Dermis blood vessel endothelial cell (primary cell): ENCODE measurements around the gene SPSB1. TPM values are rescaled to one million over a fixed set of nuclear protein-coding genes. Genes with fewer than 3 reads are reported as not detected.

Experiments
- DNase-seq: peaks from one replicate; pipeline ENCODE4 v3.0.0; 2010
- total RNA-seq: library from RNA; depleted of rRNA; stranded (reverse); fragments of >200 nt; gene quantifications from 2 replicates; pipeline ENCODE4 v1.2.3, GENCODE V29; 2014

The SPSB1 gene
- total RNA-seq, result 19.6 and 35.8 TPM in 2 replicates

DNA sequence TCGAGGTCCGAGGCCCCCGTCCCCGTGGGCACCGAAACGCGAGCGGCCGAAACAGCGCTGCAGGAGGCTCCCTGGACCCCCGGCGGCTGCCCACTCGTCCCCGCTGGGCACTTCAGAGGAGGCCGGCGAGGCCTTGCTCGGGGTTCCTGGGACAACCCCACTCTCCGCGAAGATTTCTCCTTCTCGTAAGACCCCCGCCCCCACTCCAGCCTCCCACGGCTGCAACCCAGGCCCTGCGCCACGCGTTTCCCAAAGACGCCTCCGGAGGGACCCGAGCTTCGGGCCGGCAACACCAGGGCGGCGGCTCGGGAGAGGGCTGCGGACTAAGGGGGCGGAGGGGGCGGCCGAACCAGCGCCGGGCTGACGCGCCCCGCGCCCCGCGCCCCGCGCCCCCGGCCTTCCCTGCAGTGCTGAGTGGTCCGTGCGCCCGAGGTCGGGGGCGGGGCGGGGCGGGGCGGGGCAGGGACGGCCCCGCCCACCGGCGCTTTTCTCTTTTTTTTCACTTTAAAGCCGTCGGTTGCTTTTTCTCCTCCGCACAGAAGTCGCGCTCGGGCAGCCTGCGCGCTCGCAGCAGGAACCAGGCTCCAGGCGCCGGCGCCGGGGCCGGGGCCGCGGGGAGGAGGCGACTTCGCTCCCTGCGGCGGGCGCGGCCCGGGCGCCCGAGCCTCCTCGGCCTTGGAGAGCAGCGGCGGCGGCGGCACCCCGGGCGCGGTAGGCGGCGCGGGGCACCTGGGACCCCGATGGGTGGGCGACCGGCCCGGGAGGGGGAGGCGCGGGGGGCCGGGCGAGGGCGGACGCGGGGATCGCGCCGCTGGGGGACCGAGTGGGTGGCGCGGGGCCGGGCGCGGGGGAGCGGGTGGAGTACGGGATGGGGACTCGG is at the start of gene SPSB1:
SPSB1 (plus strand) TSS at position 534 of the 880 bp plus-strand sequence. CDS start 62,998 bp downstream, outside the sequence.
- peak; percentile 83 for DNase-seq

GRCh38 chr1:9243066-9243739 is 49.5 kb upstream of the SPSB1 start:
- no peak for DNase-seq

- peak; percentile 51 for DNase-seq
Observed at GRCh38 chr1:9244501-9245229, 48.0 kb upstream of the SPSB1 start.

DNA sequence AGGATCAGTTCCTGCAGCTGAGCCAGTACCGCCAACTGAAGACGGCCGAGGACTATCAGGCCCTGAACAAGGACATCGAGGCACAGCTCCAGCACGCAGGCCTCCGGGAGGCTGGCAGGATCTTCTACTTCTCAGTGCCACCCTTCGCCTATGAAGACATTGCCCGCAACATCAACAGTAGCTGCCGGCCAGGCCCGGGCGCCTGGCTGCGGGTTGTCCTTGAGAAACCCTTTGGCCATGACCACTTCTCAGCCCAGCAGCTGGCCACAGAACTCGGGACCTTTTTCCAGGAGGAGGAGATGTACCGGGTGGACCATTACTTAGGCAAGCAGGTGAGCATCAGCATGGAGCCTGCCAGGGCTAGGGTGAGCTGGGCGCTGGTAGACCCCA is 47.5 kb upstream of the SPSB1 start:
- DNase-seq, result no peak

DNA sequence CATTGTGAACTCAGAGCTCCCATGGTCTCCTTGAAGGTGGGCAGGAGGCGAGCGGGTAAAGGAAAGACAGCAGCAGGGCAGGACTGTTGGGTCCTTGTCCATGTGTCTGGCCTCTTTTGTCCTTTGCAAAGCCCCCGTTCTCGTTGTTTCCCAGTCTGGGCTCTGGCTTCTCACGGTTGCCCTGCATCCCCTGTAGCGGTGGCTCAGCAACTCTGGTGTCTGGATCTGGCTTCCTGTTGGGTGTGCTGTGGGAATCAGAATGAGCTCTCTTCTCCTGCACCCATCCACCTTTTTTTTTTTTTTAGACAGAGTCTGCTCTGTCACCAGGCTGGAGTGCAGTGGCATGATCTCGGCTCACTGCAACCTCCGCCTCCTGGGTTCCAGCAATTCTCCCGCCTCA is 47.0 kb upstream of the SPSB1 start:
- no peak for DNase-seq

DNA sequence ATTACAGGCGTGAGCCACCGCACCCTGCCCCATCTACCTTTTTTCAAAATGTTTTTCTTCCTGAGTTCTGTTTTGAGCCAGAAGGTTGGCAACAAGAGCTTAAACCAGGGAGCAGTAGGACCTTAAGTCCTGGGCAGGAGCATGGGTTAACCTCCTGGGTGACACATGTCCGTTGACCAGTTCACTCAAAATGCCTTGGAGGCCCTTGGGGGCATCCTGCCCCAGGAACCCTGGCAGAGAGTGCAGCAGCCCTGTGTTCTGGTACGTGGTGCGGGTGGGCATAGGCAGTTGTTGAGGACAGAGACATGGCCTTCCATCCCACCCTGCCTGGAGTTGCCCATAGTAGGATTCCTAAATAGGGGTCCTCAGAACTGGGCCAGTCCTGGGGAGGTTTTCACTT is 46.5 kb upstream of the SPSB1 start:
- DNase-seq, result no peak

DNA sequence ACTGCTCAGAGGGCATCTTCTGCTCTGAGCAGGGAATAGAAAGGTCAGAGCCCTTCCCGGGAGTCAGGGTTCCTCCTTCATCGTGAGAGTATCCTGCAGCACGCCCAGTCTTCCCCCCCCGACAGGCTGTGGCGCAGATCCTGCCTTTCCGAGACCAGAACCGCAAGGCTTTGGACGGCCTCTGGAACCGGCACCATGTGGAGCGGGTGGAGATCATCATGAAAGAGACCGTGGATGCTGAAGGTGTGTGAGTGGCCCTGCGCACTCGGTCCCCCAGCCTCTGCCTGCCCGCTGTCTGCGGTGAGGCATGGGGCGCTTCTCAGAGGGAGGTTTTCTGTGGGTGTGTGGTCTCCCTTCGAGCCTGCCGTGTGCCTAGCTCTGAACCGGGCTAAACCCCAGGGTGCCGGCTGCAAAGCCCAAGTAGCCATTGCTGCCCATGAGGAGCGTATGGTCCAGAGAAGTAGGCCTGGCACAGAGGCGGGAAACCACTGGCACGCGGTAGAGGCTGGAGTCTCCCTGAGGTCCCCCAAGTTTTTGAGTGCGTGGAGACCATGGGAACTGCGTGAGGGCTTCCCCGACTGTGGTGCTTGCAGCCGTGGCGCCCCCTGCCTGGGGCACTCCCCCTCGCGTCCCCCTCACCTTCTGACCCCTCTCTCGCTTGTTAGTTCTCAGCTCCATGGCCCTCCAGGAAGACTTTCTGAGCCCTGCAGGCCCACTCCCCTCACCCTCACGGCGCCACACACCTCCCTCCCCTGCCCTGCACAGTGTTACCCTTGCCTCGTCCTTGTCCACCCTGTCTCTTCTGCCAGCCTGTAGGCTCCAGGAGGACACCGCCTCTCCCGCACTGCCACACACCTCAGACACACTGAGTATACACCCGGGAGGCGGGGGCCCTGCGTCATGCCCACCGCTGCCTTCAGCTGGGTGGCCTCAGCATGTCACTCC is 45.6 kb upstream of the SPSB1 start:
- no peak for DNase-seq

GRCh38 chr1:9247894-9248293 is 44.8 kb upstream of the SPSB1 start:
- no peak for DNase-seq

DNA sequence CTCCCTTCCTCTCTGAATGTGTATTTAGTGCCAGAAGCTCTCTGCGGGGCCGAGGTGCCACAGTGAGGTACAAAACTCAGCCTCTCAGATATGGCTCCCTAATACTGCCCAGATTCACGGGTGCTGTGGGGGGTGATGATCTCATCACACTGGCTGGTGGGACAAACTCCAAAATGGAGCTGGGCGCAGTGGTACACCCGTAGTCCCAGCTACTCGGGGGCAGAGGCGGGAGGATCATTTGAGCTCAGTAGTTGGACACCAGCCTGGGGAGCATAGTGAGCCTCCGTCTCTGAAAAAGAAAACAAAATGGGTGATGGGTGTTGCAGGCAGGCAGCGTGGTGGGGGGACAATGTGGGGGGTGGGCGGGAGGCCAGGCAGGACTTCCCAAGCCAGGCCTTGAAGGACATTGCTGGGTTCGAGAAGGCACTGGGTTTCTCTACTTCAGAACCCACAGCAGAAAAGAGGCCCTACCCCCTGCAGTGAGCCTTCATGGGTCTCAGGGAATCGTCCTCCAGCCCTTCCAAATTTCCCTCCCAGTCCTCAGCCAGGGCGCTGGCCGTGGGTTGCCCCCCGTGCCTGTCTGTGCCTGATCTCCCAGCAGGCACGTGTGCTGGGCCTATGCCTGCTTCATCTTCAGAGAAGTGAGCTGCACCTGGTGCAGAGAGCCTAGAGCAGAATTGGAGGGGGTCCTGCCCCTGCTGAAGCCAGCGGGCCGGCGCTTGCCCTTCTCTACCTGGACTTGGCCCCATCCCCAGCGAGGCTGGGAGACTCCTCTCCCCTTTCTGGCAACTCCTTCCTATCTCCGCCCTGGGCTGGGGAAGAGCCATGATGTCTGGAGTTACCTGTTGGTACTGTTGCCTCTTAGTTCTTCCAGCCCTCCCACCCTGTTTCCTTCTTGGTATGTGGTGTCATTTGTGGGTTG is 44.1 kb upstream of the SPSB1 start:
- DNase-seq, result no peak

GRCh38 chr1:9249263-9249533 is 43.5 kb upstream of the SPSB1 start:
- DNase-seq, result no peak

DNA sequence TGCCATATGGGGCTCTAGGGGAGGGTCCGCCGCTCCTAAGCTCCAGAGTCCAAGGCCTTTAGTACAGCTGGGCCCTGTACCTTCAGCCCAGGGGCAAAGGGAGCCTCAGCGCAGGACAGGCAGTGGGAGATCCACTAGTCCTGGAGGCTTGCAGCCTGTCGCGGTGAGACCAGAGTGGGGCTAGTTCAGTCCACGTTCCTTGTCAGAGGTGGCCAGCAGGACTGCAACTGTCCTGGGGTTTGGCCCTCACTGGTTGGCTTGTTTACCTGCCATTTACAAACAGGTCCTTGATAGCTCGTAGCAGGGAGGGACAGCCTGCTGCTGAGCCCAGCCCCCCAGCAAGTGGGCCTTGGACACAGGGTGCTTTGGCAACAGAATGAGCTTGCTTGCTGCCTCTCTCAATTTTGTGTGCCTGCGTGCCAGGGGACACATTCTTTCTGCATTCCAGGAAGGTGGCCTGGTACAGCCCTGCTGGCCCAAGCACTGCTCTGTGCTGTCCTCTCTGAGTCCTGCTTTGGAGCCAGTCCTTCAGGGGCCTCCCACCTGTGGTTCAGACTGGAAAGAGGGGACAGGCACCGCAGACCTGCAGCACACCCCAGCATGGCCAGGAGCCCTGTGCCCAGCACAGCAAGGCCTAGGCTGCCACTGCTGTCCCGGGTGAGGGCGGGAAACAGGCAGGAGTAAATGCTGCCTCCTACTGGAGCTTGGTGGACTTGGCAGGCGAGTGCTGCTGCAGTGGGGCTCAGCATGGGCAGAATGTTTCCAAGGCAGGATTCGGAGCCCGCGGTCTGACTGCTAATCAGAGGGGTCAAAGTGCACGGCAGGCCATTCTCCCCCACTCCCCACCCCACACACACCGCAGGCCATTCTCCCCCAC is 42.9 kb upstream of the SPSB1 start:
- peak; percentile 75 for DNase-seq

GRCh38 chr1:9250411-9251381 is 42.0 kb upstream of the SPSB1 start:
- no peak for DNase-seq

DNA sequence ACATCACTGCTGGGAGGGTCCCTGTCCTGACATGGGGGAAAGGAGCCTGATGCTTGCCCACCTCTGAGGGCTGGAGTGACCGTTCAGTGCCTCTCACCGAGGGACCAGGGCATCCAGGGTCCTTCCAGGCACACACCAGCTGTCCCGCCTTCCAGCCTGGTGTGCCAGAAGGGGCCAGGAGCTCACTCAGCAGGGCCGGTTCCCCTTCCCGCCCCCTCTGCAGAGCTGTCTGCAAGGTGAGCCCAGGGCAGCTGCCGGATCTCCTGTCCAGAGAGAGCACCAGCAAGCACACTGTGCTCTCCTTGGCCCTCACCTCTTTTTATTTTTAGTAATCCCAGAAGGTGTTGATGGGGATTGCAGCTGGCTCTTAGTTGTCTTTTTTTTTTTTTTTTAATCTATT is 41.2 kb upstream of the SPSB1 start:
- DNase-seq, result no peak

DNA sequence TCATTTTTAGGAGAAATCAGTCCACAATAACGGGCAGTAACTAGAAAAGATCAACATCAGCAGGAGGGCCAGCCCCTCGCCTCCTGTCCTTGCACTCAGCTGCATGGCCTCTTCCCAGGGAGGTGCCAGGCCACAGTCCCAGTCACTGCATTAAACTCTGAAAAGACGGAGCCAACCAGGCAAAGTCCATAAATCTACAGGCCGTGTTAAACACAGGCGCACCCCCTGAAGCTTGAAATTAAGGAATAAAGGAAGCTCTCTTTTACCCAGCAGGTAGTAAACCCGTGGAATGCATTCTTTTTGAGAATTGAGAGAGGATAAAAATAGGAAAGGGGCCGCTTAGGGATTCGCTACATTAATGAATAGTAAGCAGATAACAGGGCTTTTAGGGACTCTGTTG is 39.7 kb upstream of the SPSB1 start:
- DNase-seq, result no peak

DNA sequence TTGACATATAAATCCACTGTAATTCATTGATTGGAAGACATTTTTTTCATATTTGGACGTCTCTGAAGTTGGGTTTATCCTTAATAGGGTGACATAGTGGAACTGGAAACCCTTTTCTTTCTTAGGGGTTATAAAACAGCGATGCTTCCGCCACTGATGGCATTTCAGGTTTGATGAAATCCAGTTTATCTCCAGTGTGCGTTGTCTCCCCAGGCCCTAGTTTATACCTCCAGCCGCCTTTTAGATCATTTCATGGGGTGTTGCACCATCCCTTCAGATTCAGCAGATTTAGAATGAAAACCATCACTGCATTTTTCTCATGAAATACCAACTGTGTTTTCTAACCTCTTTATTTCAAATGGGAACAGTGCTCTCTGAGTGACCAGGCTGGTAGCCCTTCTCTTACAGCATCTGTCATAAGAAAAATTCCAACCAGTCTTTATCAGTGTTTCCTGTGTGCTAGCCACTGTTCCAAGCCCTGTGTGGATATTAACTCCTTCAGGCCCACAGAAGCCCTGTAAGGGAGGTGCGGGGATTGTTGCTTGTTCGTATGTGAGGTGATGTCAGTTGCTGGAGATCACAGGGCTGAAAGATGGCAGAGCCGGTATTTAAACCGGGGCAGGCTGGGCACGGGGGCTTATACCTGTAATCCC is 39.1 kb upstream of the SPSB1 start:
- DNase-seq, result no peak

GRCh38 chr1:9256332-9256731 is 36.4 kb upstream of the SPSB1 start:
- no peak for DNase-seq

DNA sequence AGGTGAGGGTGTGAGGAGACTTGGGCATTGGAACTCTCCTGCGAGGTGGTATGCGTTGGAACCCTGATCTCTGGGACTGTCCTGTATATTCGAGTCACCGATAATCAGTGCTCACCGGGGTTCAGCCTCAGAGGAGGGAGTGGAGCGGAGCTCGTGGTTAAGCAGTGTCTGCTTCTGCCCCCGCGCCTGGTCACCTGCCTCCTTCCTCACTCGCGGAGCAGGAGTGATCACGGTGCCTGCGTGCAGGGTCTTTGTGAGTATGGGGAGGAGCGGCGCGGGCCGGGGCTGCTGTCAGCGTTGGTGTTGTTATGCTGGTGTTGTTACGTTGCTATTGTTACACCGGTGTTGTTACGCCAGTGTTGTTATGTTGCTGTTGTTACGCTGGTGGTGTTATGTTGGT is 34.8 kb upstream of the SPSB1 start:
- DNase-seq, result no peak

- DNase-seq, result no peak
Observed at GRCh38 chr1:9258629-9259028, 34.1 kb upstream of the SPSB1 start.
